LNCaP clone FGC (cell line): ENCODE data around the gene RELB.
A peak's percentile ranks its signal among the peaks of the same experiment; 100 is the strongest.

Experiments used
- DNase-seq: peaks from one replicate; pipeline ENCODE4 v3.0.0-alpha.2; 2011; ENCODE audit warnings: low read depth
- H3K4me3 ChIP-seq: 2 replicates; pipeline ENCODE4 v1.5.1; 2011; ENCODE audit warnings: mild to moderate bottlenecking, low read depth, low read length, control low read depth
- TF ChIP-seq, protein P1 (sequence below): IDR thresholded peaks from 2 replicates; pipeline ENCODE4 v1.5.1; 2012; ENCODE audit warnings: mild to moderate bottlenecking; ENCODE audit not compliant: control insufficient read depth, insufficient read depth; ENCODE audit errors: extremely low read depth

The RELB gene

GRCh38 chr19:45009625-45010255 lies 8.5 kb downstream of the RELB start:
- DNase-seq, result no peak
- no peak overlapping the region for H3K4me3 ChIP-seq
- TF ChIP-seq, protein P1, sequence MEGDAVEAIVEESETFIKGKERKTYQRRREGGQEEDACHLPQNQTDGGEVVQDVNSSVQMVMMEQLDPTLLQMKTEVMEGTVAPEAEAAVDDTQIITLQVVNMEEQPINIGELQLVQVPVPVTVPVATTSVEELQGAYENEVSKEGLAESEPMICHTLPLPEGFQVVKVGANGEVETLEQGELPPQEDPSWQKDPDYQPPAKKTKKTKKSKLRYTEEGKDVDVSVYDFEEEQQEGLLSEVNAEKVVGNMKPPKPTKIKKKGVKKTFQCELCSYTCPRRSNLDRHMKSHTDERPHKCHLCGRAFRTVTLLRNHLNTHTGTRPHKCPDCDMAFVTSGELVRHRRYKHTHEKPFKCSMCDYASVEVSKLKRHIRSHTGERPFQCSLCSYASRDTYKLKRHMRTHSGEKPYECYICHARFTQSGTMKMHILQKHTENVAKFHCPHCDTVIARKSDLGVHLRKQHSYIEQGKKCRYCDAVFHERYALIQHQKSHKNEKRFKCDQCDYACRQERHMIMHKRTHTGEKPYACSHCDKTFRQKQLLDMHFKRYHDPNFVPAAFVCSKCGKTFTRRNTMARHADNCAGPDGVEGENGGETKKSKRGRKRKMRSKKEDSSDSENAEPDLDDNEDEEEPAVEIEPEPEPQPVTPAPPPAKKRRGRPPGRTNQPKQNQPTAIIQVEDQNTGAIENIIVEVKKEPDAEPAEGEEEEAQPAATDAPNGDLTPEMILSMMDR, result no peak

GRCh38 chr19:45010306-45010705 lies 9.0 kb downstream of the RELB start:
- no peak overlapping the region for H3K4me3 ChIP-seq
- no peak for DNase-seq
- TF ChIP-seq, protein P1, result no peak

- TF ChIP-seq, protein P1, result no peak
- H3K4me3 ChIP-seq, result no peak overlapping the region
- DNase-seq, result no peak
Observed at GRCh38 chr19:45011959-45012358, 10.7 kb downstream of the RELB start.

DNA sequence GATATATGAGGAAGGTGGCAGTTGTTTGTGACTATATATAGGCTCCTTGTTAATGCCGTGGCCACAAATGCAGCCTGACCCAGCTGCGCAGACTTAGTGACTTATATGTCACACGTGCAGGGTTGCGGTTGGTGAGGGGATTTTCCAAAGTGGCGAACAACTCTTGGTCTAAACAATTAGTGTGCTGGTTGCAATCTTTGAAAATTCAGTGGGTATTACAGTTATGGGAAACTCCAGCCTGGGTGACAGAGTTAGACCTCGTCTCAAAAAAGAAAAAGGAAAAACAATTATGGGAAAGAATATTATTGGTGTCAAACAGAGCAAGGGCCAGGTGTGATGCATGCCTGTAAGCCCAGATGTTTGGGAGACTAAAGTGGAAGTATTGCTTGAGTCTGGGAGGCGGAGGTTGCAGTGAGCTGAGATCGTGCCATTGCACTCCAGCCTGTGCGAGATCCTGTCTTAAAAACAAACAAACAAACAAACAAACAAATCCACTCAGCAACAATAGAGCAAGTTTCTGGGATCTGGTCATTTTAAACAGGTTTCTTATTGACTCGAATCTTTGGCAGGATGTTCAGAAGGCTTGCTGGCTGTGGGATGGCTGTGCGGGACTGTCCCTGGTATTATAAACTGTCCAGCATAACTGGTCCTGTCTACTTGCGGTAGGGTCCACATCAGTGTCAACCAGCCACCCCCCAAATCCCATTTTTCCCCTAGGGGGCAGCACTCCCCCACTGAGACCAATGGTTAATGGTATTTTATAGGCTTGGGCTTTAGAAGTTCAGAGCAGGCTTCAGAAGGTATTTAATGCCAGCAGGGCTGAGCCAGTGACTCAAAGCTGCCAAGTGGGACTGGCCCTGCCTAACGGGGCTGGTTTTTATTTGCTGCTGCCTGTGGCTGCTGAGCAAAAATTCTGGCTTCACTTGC lies 15.4 kb downstream of the RELB start:
- DNase-seq, result peak; percentile 64
- TF ChIP-seq, protein P1, result peak; percentile 53
- no peak overlapping the region for H3K4me3 ChIP-seq

- TF ChIP-seq, protein P1, result no peak
- no peak for DNase-seq
- H3K4me3 ChIP-seq, result no peak overlapping the region
Observed at GRCh38 chr19:45019187-45019586, 17.9 kb downstream of the RELB start.

- H3K4me3 ChIP-seq, result no peak overlapping the region
- no peak for DNase-seq
- TF ChIP-seq, protein P1, result no peak
Observed at GRCh38 chr19:45020071-45020470, 18.8 kb downstream of the RELB start.
